Measurements from ENCODE around the gene JTB.

DNA sequence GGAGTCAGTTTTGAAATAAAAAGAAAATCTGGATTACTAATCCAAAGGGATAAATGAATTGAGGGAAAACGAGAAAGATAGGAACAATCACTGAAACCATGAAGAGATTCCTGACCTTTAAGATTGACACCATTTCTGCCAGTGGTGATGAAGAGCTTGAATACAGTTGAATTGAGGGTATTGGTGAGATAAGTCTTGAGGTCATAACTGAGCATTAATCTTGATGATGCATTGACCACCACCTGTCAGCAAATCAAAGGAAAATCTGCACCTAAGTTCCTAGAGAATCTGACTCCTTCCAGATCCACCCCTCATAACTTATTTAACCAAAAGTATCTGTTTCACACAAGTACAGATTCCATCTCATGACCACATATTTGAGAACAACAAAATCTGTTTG is 34.7 kb upstream of the JTB start:
- TF ChIP-seq, protein P1, sequence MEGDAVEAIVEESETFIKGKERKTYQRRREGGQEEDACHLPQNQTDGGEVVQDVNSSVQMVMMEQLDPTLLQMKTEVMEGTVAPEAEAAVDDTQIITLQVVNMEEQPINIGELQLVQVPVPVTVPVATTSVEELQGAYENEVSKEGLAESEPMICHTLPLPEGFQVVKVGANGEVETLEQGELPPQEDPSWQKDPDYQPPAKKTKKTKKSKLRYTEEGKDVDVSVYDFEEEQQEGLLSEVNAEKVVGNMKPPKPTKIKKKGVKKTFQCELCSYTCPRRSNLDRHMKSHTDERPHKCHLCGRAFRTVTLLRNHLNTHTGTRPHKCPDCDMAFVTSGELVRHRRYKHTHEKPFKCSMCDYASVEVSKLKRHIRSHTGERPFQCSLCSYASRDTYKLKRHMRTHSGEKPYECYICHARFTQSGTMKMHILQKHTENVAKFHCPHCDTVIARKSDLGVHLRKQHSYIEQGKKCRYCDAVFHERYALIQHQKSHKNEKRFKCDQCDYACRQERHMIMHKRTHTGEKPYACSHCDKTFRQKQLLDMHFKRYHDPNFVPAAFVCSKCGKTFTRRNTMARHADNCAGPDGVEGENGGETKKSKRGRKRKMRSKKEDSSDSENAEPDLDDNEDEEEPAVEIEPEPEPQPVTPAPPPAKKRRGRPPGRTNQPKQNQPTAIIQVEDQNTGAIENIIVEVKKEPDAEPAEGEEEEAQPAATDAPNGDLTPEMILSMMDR (IDR thresholded peaks at IDR 0.05): no peak
- TF ChIP-seq POLR2A (IDR thresholded peaks at IDR 0.05): no peak
